GM23338 (cell line): ENCODE measurements around the gene SPIRE2. TPM values are rescaled to one million over a fixed set of nuclear protein-coding genes. Genes with fewer than 3 reads are reported as not detected.
A peak's percentile ranks its signal among the peaks of the same experiment; 100 is the strongest.

Source experiments
- ATAC-seq: fragments of 200-7000 bp; cut with Tn5 transposase; 3 replicates; pipeline ENCODE4 v1.9.1; 2020
- DNase-seq: peaks from one replicate; pipeline ENCODE4 v3.0.0-alpha.2; 2015; ENCODE audit warnings: low spot score
- H2AFZ ChIP-seq: fragments of 200-600 bp; sonication (generic); 2 replicates; pipeline ENCODE4 v1.8.0; 2016; ENCODE audit warnings: antibody characterized with exemption, mild to moderate bottlenecking, moderate library complexity
- H3F3A ChIP-seq: fragments of 200-600 bp; sonication (generic); replicated peaks from 2 replicates; pipeline ENCODE4 v1.8.0; 2017; ENCODE audit warnings: antibody characterized with exemption, mixed run types, low read depth
- H3K27ac ChIP-seq: fragments of 200-600 bp; sonication (generic); 2 replicates; pipeline ENCODE4 v1.6.1; 2016; ENCODE audit warnings: low read depth
- H3K27me3 ChIP-seq: fragments of 200-600 bp; sonication (generic); 2 replicates; pipeline ENCODE4 v1.8.0; 2016; ENCODE audit warnings: mild to moderate bottlenecking, mixed run types, moderate library complexity; ENCODE audit not compliant: insufficient read depth
- H3K36me3 ChIP-seq: fragments of 200-600 bp; sonication (generic); 2 replicates; pipeline ENCODE4 v1.8.0; 2016; ENCODE audit warnings: mild to moderate bottlenecking; ENCODE audit not compliant: insufficient read depth
- H3K4me1 ChIP-seq: fragments of 200-600 bp; sonication (generic); 2 replicates; pipeline ENCODE4 v1.8.0; 2016; ENCODE audit warnings: mild to moderate bottlenecking, moderate library complexity; ENCODE audit not compliant: insufficient read depth
- H3K4me2 ChIP-seq: fragments of 200-600 bp; sonication (generic); 2 replicates; pipeline ENCODE4 v1.7.1; 2017; ENCODE audit warnings: mixed run types
- H3K4me3 ChIP-seq: fragments of 200-600 bp; sonication (generic); 2 replicates; pipeline ENCODE4 v1.6.1; 2016; ENCODE audit warnings: mixed run types
- H3K79me2 ChIP-seq: fragments of 200-600 bp; sonication (generic); replicated peaks from 2 replicates; pipeline ENCODE4 v1.8.0; 2017; ENCODE audit warnings: mild to moderate bottlenecking; ENCODE audit not compliant: insufficient read depth
- H3K9me2 ChIP-seq: fragments of 200-600 bp; sonication (generic); 2 replicates; pipeline ENCODE4 v1.8.0; 2017; ENCODE audit not compliant: insufficient read depth
- H4K20me1 ChIP-seq: fragments of 200-600 bp; sonication (generic); replicated peaks from 2 replicates; pipeline ENCODE4 v1.8.0; 2017; ENCODE audit warnings: mild to moderate bottlenecking; ENCODE audit not compliant: insufficient read depth
- H3K27ac Mint-ChIP-seq: 2 replicates; pipeline ENCODE4 v1.8.0; 2020; ENCODE audit warnings: inconsistent platforms, mild to moderate bottlenecking, moderate library complexity, mixed read lengths
- H3K27me3 Mint-ChIP-seq: 3 replicates; pipeline ENCODE4 v1.8.0; 2022; ENCODE audit warnings: low read depth, mild to moderate bottlenecking, moderate library complexity, mixed read lengths, inconsistent platforms; ENCODE audit not compliant: insufficient read depth, poor library complexity
- H3K36me3 Mint-ChIP-seq: 3 replicates; pipeline ENCODE4 v1.8.0; 2021; ENCODE audit warnings: low read depth, mild to moderate bottlenecking, inconsistent platforms, moderate library complexity, mixed read lengths
- H3K4me1 Mint-ChIP-seq: 3 replicates; pipeline ENCODE4 v1.8.0; 2020; ENCODE audit warnings: mild to moderate bottlenecking, inconsistent platforms, mixed read lengths
- H3K4me3 Mint-ChIP-seq: 3 replicates; pipeline ENCODE4 v1.8.0; 2021; ENCODE audit warnings: moderate library complexity, mild to moderate bottlenecking, inconsistent platforms, mixed read lengths
- H3K9me3 Mint-ChIP-seq: 3 replicates; pipeline ENCODE4 v1.8.0; 2020; ENCODE audit warnings: moderate library complexity, mild to moderate bottlenecking, inconsistent platforms, mixed read lengths
- CREB1 ChIP-seq: fragments of 250-450 bp; sonication (Bioruptor Pico); IDR thresholded peaks from 2 replicates; pipeline ENCODE4 v1.5.0; 2020; ENCODE audit warnings: low read depth, mild to moderate bottlenecking, moderate library complexity
- CTCF ChIP-seq, 2 experiments: fragments of 200-600 bp in 1 of 2; sonication (generic) in 1 of 2; conservative IDR thresholded peaks; 2 replicates each; pipeline versions ENCODE4 v1.5.1 to v1.6.1; 2016 to 2017; ENCODE audit warnings: antibody characterized with exemption in 2 of 2, low read depth in 2 of 2, mild to moderate bottlenecking in 2 of 2, moderate library complexity in 1 of 2
- ETS1 ChIP-seq: IDR thresholded peaks from 2 replicates; pipeline ENCODE4 v1.6.1; 2016; ENCODE audit warnings: antibody characterized with exemption
- EZH2 ChIP-seq: fragments of 200-600 bp; sonication (generic); IDR thresholded peaks from one replicate; pipeline ENCODE4 v1.8.0; 2017; ENCODE audit warnings: antibody characterized with exemption, mild to moderate bottlenecking, low read depth; ENCODE audit not compliant: unreplicated experiment
- EZH2phosphoT487 ChIP-seq: fragments of 200-600 bp; sonication (generic); IDR thresholded peaks from one replicate; pipeline ENCODE4 v1.8.1; 2018; ENCODE audit warnings: antibody characterized with exemption; ENCODE audit not compliant: unreplicated experiment
- JUNB ChIP-seq: IDR thresholded peaks from one replicate; pipeline ENCODE4 v1.6.1; 2016; ENCODE audit warnings: antibody characterized with exemption; ENCODE audit not compliant: unreplicated experiment
- NANOG ChIP-seq: IDR thresholded peaks from 2 replicates; pipeline ENCODE4 v1.6.1; 2016; ENCODE audit warnings: antibody characterized with exemption, borderline replicate concordance
- POLR2AphosphoS5 ChIP-seq: IDR thresholded peaks from 2 replicates; pipeline ENCODE4 v1.6.1; 2016; ENCODE audit warnings: antibody characterized with exemption, low read depth
- REST ChIP-seq: IDR thresholded peaks from one replicate; pipeline ENCODE4 v1.6.1; 2018; ENCODE audit warnings: antibody characterized with exemption; ENCODE audit not compliant: unreplicated experiment
- STAT1 ChIP-seq: IDR thresholded peaks from one replicate; pipeline ENCODE4 v1.6.1; 2016; ENCODE audit warnings: antibody characterized with exemption; ENCODE audit not compliant: unreplicated experiment
- ZNF114 ChIP-seq: fragments of 250-450 bp; sonication (Bioruptor Pico); IDR thresholded peaks from 2 replicates; pipeline ENCODE4 v1.5.0; 2020; ENCODE audit warnings: mild to moderate bottlenecking, moderate library complexity
- ZNF331 ChIP-seq: fragments of 250-450 bp; sonication (Bioruptor Pico); IDR thresholded peaks from 2 replicates; pipeline ENCODE4 v1.5.0; 2020; ENCODE audit warnings: low read depth, mild to moderate bottlenecking, moderate library complexity
- ZNF462 ChIP-seq: fragments of 250-450 bp; sonication (Bioruptor Pico); IDR thresholded peaks from 2 replicates; pipeline ENCODE4 v1.5.0; 2020; ENCODE audit warnings: mild to moderate bottlenecking, moderate library complexity
- polyA plus RNA-seq: library from polyadenylated mRNA; unstranded; fragments of >200 nt; fragmentation: Nextera tagmentation; extraction: Ambion mirVana; gene quantifications from 2 replicates; pipeline ENCODE4 v1.2.1, GENCODE V29; 2016
- total RNA-seq: library from RNA; depleted of rRNA; stranded (reverse); fragments of >200 nt; shearing (Covaris generic); gene quantifications from 2 replicates; pipeline ENCODE4 v1.2.3, GENCODE V29; 2014

SPIRE2 gene
- total and polyA plus RNA-seq, 2 experiments from 2014 or later, result 5.0 to 15.2 TPM

- Histone ChIP-seq H2AFZ (no peak overlapping the region), H3K79me2 (no peaks in the 10 kb centered on the region), H3K27me3 (no peaks in the 10 kb centered on the region), H3F3A (peaks cover 14% of the 10 kb centered on the region; the same call in 1 of the 2 replicates), H4K20me1 (peaks cover 19% of the 10 kb centered on the region), H3K27ac (no peak overlapping the region), H3K4me3 (no peak overlapping the region), H3K9me2 (no peaks in the 10 kb centered on the region), H3K4me2 (no peak overlapping the region), H3K4me1 (no peaks in the 10 kb centered on the region), H3K36me3 (peaks cover 18% of the 10 kb centered on the region)
- no peak overlapping the region for H3K27ac Mint-ChIP-seq
- ATAC-seq, result no peak
- peaks cover 8% of the 10 kb centered on the region for H3K27me3 Mint-ChIP-seq
- no peaks in the 10 kb centered on the region; the same call in 2 of the 3 replicates for H3K9me3 Mint-ChIP-seq
- no peaks in the 10 kb centered on the region for H3K4me1 Mint-ChIP-seq
- H3K36me3 Mint-ChIP-seq, result peaks cover 71% of the 10 kb centered on the region
- H3K4me3 Mint-ChIP-seq, result no peak overlapping the region
- DNase-seq, result peak; percentile 20
- TF ChIP-seq ZNF331 (no peak), CTCF (conservative IDR thresholded peaks at IDR 0.05; ENCODE audit: low read depth in 2 of 2) (no peak), STAT1 (no peak), REST (no peak), EZH2phosphoT487 (no peak), ZNF114 (CRISPR knock-in tag) (no peak), ETS1 (no peak), CREB1 (CRISPR knock-in tag) (no peak), ZNF462 (CRISPR knock-in tag) (no peak), NANOG (no peak), POLR2AphosphoS5 (no peak), EZH2 (no peak), JUNB (no peak)
These were observed 32.6 kb upstream of the SPIRE2 start for GRCh38 chr16:89795676-89796075.
